Testis (tissue), 2 donors: Measurements from ENCODE around the gene PELI1.

Experiments
- CTCF ChIP-seq, 3 experiments: fragments of 450-650 bp in 2 of 3; fragments of 200-600 bp in 1 of 3; sonication (generic) in 1 of 3; IDR thresholded peaks; one replicate each; pipeline ENCODE4 v1.5.1; 2016 to 2019; ENCODE audit warnings: antibody characterized with exemption in 3 of 3, mild to moderate bottlenecking in 2 of 3, moderate library complexity in 1 of 3
- POLR2A ChIP-seq: fragments of 450-650 bp; IDR thresholded peaks from one replicate; pipeline ENCODE4 v1.6.1; 2017; ENCODE audit warnings: antibody characterized with exemption, mild to moderate bottlenecking, moderate library complexity

GRCh38 chr2:64049633-64050220 is 94.5 kb downstream of the PELI1 start:
- no peak for TF ChIP-seq POLR2A
- peak; percentile 62 to 82 (median 65) for TF ChIP-seq CTCF (IDR thresholded peaks at IDR 0.05)
